Muscle layer of duodenum (tissue), 2 donors: ENCODE data around the gene HTR3C.

ENCODE experiments used
- H3K27ac ChIP-seq: one replicate; pipeline ENCODE4 v1.7.0; 2013; ENCODE audit warnings: mild to moderate bottlenecking, low read length
- H3K27me3 ChIP-seq: one replicate; pipeline ENCODE4 v1.7.0; 2013; ENCODE audit warnings: low read depth, mild to moderate bottlenecking, control low read depth, low read length
- H3K36me3 ChIP-seq, 2 donors: one replicate each; pipeline ENCODE4 v1.7.0; 2013; ENCODE audit warnings: low read length in 2 of 2, control low read depth in 1 of 2, mild to moderate bottlenecking in 1 of 2; ENCODE audit not compliant: insufficient read depth in 2 of 2, control insufficient read depth in 1 of 2
- H3K4me1 ChIP-seq, 2 donors: one replicate each; pipeline ENCODE4 v1.7.0; 2013; ENCODE audit warnings: low read length in 2 of 2, mild to moderate bottlenecking in 2 of 2, control low read depth in 1 of 2, moderate library complexity in 1 of 2; ENCODE audit not compliant: insufficient read depth in 2 of 2, control insufficient read depth in 1 of 2
- H3K4me3 ChIP-seq, 2 donors: one replicate each; pipeline ENCODE4 v1.7.0; 2013; ENCODE audit warnings: low read length in 2 of 2, low read depth in 1 of 2, mild to moderate bottlenecking in 1 of 2
- H3K9me3 ChIP-seq, 2 donors: one replicate each; pipeline ENCODE4 v1.7.0; 2013; ENCODE audit warnings: low read length in 2 of 2, control low read depth in 1 of 2, mild to moderate bottlenecking in 1 of 2; ENCODE audit not compliant: control insufficient read depth in 1 of 2
- donor health status: healthy.

The HTR3C gene

DNA sequence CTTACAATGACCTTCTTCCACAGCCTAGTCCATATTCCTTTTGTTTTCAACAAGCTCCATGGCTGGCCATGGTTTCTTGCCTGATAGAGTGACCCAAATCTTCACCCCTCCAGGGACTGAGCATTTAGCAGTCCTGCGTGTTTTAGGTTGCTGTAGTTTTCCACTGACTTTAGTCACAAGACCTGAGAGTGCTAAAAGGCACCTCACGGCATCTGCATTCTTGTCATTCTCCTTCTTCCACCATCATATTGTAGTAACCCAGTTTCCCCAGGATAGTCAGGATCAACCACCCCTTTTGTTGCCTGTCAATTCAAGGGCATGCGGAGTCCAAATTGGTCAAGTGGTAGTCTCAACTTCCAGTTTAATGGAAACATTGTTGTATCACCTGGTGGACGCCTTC lies 20.8 kb downstream of the HTR3C start:
- no peaks in the 10 kb centered on the region for H3K9me3 ChIP-seq
- no peak overlapping the region for H3K27ac ChIP-seq
- no peaks in the 10 kb centered on the region for H3K4me1 ChIP-seq

DNA sequence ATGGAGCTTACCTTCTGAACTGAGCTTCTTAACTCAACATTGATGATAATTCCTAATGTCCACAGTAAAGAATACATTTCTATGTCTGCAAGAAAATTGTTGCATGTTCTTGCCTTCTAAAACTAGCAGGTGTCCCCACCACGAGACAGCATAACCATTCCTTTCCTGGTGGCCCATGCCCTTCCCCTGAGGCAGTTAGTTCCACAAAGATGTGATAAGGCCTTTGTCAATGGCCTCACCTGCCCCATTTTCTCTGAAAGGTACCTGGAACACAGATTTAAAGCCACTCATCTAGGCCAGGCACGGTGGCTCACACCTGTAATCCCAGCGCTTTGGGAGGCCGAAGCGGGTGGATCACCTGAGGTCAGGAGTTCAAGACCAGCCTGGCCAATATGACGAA lies 23.1 kb downstream of the HTR3C start:
- no peak overlapping the region for H3K27ac ChIP-seq
- no peaks in the 10 kb centered on the region for H3K4me1 ChIP-seq
- no peaks in the 10 kb centered on the region for H3K27me3 ChIP-seq
- H3K4me3 ChIP-seq: no peak overlapping the region
- no peaks in the 10 kb centered on the region for H3K36me3 ChIP-seq
- H3K9me3 ChIP-seq: no peaks in the 10 kb centered on the region

More for the DNA sequence above, 20.8 kb downstream of the HTR3C start:
- no peaks in the 10 kb centered on the region for H3K36me3 ChIP-seq
- no peak overlapping the region for H3K4me3 ChIP-seq
- no peaks in the 10 kb centered on the region for H3K27me3 ChIP-seq

DNA sequence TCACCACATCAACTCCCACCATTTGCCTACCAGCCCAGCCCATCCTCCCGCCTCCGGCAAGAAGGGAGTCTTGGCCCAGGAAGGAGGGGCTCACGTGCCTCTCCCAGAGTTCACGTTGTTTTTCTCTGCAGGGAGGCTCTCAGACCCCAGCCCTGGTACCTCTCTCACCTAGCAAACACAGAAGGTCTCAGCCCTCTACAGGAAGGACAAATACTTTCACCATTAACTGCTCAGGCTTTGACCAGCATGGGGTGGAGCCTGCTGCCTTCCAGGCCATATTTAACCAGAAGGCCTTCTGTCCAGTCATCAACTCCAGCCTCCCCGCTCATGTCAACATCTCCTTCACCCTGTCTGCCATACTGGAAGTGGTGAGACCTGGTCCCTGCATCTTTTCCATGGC lies 25.0 kb downstream of the HTR3C start:
- Histone ChIP-seq H3K27me3 (no peaks in the 10 kb centered on the region), H3K4me1 (no peaks in the 10 kb centered on the region), H3K4me3 (no peak overlapping the region), H3K36me3 (no peaks in the 10 kb centered on the region), H3K9me3 (no peaks in the 10 kb centered on the region), H3K27ac (no peak overlapping the region)

DNA sequence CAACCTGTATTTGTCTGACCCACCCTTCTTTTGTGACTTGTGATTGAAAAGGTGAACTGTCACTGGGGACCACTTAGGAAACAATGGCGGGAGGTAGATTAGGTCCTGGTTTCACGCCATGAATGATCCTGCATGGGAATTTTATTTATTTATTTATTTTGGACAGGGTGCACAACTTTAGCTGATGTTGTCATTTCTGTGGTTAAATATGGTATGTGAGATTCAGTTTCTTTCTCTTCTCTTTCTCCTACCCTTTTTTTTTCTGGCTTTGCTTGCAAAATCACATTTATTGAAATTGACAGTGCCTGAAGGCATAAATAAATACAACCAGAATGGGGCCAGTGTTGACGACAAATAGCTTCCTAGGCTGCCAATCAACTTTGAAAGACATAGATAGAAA lies 26.0 kb downstream of the HTR3C start:
- Histone ChIP-seq H3K36me3 (no peaks in the 10 kb centered on the region), H3K4me3 (no peak overlapping the region), H3K27me3 (no peaks in the 10 kb centered on the region), H3K4me1 (no peaks in the 10 kb centered on the region), H3K9me3 (no peaks in the 10 kb centered on the region), H3K27ac (no peak overlapping the region)

DNA sequence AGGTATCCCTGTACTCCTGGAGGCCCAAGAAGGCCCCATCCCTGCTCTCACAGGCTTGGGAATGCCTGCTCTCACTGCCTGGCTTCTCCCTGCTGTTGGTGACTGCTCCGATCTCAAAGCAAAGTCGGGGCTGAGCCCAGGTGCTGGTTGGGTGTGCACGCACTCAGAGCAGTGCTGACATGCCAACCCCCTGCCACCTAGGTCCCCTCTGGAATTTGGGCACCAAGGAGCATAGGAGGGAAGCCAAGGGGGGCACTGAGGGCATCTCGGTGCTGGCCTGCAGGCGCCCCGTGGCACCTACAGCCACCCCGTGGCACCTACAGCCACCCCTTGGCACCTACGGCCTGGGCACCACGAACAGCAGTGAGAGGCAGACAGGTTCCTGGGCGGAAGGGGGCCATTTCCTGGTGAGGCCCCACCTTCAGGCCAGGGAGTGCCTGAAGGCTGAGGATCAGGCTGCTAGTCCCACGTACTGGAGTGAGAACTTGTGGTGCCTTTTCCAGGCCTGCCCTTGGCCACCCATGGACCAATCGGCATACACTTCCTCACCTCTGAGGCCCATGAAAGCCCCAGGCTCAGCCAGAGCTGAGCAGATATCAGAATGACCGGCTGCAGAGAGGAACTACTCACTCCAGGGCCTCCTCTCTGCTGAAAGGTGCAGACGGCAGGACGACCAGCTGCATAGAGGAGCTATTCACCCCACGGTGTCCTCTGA lies 28.4 kb downstream of the HTR3C start:
- Histone ChIP-seq H3K4me3 (no peak overlapping the region), H3K27me3 (no peaks in the 10 kb centered on the region), H3K4me1 (no peaks in the 10 kb centered on the region), H3K36me3 (no peaks in the 10 kb centered on the region), H3K9me3 (no peaks in the 10 kb centered on the region), H3K27ac (no peak overlapping the region)

DNA sequence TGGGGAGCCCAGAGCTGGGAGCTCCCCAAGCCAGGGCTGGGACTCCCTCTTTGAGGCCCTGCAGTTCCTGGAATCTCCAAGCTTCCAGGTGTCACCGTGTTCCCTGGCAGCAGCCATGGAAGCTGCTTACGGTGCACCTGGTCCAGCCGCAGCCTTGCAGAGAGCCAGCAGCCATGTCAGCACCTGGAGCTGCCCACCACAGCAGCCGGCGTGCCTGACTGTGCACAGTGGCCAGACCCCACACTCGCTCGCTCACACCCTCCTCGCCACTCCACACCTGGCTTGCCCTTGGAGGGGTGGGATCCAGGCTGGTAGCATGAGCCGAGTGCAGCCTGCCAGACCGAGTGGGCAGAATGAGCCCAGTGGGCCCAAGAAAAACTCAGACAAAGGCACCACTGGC lies 29.2 kb downstream of the HTR3C start:
- Histone ChIP-seq H3K27me3 (no peaks in the 10 kb centered on the region), H3K27ac (no peak overlapping the region), H3K4me1 (no peaks in the 10 kb centered on the region), H3K36me3 (no peaks in the 10 kb centered on the region), H3K4me3 (no peak overlapping the region), H3K9me3 (no peaks in the 10 kb centered on the region)

DNA sequence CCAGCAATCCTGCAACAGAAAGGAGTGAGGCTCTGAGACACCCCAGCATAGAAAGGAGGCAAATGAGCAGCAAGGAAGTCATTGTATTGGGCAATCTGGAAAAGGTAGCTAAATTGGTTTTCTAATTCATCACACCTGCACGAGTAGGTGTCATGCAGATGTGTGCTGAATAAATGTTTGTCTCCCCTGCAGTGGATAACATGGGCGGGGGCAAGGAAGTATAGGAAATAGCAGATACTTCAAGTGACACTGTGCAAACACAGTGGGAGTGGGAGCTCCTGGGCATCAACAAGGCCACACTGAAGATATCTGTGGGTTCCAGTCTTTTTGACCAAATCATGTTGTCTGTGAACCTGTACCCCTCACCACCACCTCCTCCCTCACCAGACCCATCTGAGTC lies 29.6 kb downstream of the HTR3C start:
- H3K27ac ChIP-seq: no peak overlapping the region
- no peaks in the 10 kb centered on the region for H3K27me3 ChIP-seq
- no peaks in the 10 kb centered on the region for H3K36me3 ChIP-seq
- no peaks in the 10 kb centered on the region for H3K4me1 ChIP-seq
- H3K9me3 ChIP-seq: no peaks in the 10 kb centered on the region
- no peak overlapping the region for H3K4me3 ChIP-seq

DNA sequence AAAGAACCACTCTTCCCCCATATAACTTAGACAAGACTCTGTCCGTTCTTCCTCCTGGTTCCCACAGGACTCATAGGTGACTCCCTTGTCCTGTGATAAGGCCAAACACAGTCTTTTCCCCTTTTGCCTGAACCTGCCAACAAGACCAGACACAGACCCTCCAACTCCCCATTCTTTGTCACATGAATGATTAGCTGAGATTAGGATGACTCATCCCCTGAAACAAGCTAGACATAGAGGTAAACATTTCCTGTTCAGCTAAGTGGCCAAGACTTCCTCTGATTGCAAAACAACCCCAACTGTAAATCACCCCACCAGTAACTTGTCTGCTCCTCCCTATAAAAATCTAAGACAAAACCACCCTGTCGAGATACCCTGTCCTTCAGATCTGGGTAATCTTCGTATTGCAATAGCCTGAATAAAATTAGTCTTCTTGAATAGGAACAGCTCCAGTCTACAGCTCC lies 32.6 kb downstream of the HTR3C start:
- Histone ChIP-seq H3K36me3 (no peaks in the 10 kb centered on the region), H3K9me3 (no peaks in the 10 kb centered on the region), H3K27ac (no peak overlapping the region), H3K27me3 (no peaks in the 10 kb centered on the region), H3K4me3 (no peak overlapping the region), H3K4me1 (no peaks in the 10 kb centered on the region)

DNA sequence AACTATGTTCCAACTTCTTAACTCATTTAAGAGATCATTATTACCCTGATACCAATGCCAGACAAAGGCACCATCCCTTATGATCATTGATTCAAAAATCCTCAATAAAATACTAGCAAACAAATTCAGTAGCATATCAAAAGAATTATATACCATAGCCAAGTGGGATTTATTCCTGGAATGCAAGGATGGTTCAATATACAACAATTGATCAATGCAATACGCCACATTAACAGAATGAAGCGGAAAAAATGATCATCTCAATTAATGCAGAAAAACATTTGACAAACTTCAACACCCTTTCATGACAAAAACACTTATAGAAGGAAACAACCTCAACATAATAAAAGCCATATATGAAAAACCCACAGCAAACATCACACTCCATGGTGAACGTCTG lies 39.4 kb downstream of the HTR3C start:
- Histone ChIP-seq H3K4me1 (no peaks in the 10 kb centered on the region), H3K27me3 (no peaks in the 10 kb centered on the region), H3K9me3 (peaks cover 5 to 15% of the 10 kb centered on the region in 2 donors), H3K36me3 (no peaks in the 10 kb centered on the region), H3K27ac (no peak overlapping the region), H3K4me3 (no peak overlapping the region)

DNA sequence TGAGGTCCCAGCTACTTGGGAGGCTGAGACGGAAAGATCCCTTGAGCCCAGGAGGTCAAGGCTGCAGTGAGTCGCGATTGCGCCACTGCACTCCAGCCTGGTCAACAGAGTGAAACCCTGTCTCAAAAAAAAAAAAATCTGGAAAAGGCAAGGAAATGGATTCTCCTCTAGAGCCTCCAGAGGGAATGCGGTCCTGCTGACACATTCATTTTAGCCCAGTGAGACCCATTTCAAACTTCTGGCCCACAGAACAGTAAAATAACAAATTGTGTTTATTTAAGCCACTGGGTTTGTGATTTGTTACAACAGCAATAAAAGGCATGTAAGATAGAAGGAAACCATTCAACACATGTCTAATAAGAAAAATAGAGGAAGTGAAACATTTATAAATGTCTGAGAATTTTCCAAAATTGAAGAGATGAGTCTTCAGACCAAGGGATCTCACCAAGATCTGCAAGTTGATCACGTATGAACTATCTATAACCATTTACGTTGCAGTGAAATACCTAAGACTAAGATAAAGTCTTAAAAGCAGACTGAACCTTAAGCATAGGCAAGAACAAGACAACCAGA lies 44.0 kb downstream of the HTR3C start, which contains the start of gene HTR3E:
HTR3E (plus strand) TSS at position 254 of the 573 bp plus-strand sequence. CDS start 466 bp downstream, outside the sequence.
- H3K9me3 ChIP-seq: peaks cover 5 to 12% of the 10 kb centered on the region in 2 donors
- H3K36me3 ChIP-seq: no peaks in the 10 kb centered on the region
- no peak within 1 kb of the TSS for H3K27ac ChIP-seq
- H3K4me1 ChIP-seq: no peaks in the 10 kb centered on the region
- no peaks in the 10 kb centered on the region for H3K27me3 ChIP-seq
- H3K4me3 ChIP-seq: no peak within 1 kb of the TSS

DNA sequence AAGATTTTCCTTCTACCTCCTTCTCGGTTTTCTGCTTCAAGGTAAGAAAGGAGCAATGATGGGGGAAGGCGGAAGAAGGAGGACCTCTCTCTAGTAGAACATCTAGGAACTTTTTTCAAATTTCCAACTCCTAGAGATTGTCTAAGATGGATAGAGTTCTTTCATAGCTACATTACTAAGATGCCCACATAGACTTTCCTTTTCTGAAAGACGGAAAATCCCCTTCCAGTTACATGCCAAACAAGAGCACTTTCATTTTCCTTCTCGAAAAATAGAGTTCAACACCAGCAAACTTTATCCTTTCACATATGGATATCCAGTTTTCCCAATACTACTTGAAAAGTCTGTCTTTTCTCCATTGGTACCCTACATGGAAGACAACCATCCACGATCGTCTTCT lies 44.7 kb downstream of the HTR3C start:
- Histone ChIP-seq H3K9me3 (peaks cover 0 to 6% of the 10 kb centered on the region in 2 donors), H3K27me3 (no peaks in the 10 kb centered on the region), H3K36me3 (no peaks in the 10 kb centered on the region), H3K4me3 (no peak overlapping the region), H3K27ac (no peak overlapping the region), H3K4me1 (no peaks in the 10 kb centered on the region)
